ENCODE results near the gene DZIP3.
"Not testable (repeated sequence)": the region's sequence is repeated elsewhere in the genome, so short reads cannot be mapped to it uniquely, and the experiment has no call there.

Gene DZIP3

DNA sequence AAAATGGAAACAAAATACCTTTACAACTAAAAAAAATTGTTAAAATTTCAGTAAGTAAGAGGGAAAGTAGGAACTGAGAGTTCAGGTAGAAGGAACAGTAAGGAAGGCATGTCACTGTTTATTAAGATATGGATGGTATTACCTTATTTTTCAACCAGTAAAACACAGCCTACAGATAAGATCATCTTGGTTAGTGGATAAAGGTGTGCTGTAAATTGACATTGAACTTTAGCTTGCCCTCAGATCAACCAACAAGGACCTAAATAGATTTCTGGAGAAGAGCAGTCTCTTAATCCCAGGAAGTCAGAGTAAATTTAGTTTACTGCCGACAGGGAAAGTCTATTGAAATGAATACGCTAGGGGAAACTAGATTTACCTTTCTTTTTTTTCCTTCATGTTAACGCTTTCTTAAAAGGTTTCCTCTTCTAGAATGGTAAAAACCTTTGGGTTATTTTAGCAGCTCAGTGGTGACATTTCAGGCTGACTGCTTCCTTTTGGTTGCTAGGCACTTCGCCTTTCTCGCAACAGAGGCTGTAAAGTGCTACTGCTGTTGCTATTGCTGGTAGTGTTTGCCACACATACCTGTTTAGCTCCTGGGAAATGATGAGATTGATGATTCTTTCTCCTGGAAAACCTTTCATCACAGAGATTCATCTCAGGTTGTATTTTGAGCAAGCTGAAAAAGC is 12.9 kb downstream of the DZIP3 start:
- no peak for DNase-seq

DNA sequence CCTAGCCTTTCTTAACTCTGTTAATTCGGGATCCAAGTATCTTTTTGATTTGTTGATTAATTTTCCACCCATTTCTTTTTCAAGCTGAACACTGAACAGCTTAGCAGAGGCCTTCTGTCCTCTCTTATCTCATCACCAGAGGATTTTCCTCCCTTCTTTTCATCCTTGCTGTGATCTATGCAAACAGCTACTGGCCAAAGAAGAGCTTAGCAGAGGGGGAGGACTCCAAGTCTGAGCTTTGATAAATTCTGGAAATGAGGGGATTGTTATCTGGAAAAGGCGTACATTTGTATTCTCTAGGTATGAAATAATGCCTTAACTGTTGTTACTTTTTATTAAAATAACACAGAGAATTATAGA is 13.4 kb downstream of the DZIP3 start:
- DNase-seq, result no peak

GRCh38 chr3:108603691-108604090 is 14.2 kb downstream of the DZIP3 start:
- DNase-seq, result no peak

DNA sequence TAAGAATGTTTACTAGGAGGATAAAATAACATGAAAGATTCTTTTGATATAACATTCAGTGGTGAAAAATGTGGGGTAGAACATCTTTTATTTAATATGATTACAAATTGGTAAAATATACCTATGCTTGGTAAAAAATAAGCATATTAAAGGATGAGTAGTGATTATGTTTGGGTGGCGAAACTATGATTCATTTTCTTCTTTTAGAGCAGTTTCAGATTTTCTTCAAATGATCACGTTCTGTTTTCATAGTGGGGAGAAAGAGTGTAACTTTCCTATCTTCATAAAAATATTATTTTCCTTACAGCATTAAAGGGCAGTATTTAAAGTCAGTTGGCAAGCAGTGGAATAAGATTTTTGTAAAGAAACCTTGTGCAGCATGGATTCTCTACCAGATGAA is 15.5 kb downstream of the DZIP3 start:
- no peak for DNase-seq

- DNase-seq, result no peak
Measured at GRCh38 chr3:108605491-108605890, 16.0 kb downstream of the DZIP3 start.

DNA sequence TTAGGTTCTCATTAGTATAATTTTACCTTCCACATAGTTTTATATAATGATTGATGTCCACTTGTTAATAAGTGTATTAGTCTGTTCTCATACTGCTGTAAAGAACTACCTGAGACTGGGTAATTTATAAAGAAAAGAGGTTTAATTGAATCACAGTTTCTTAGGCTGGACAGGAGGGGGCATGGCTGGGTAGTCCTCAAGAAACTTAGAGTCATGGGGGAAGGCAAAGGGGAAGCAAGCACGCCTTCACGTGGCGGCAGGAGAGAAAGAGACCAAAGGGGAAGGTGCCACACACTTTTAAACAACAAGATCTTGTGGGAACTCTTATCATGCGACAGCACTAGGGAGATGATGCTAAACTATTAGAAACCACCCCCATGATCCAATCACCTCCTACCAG is 19.2 kb downstream of the DZIP3 start:
- no peak for DNase-seq

GRCh38 chr3:108610651-108611050 is 21.1 kb downstream of the DZIP3 start:
- no peak for DNase-seq

- DNase-seq, result not testable (repeated sequence)
Measured at GRCh38 chr3:108616090-108616489, 26.6 kb downstream of the DZIP3 start.

- no peak for DNase-seq
Measured at GRCh38 chr3:108620250-108620649, 30.7 kb downstream of the DZIP3 start.

- DNase-seq, result no peak
Measured at GRCh38 chr3:108623504-108623903, 34.0 kb downstream of the DZIP3 start.

DNA sequence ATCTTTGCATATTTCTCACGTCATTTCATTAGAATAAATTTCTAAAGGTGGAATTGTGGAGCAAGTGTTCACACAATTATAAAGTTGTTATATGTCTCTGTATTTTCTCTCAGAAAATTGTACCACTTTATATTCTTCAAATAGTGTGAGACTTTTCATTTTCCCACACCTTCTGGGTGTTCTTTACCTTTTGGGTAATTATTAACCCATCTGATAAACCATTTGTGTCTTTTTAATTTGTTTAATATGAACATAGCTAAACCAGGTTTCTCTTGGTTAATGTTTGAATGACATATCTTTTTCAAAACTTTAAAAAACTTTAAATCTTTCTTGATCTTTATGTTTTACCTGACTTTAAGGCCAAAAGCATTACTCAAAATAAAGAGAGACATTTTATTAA is 40.5 kb downstream of the DZIP3 start:
- DNase-seq, result no peak

GRCh38 chr3:108642526-108642925 is 53.0 kb downstream of the DZIP3 start:
- no peak for DNase-seq

- no peak for DNase-seq
Measured at GRCh38 chr3:108645364-108645763, 55.8 kb downstream of the DZIP3 start.

DNA sequence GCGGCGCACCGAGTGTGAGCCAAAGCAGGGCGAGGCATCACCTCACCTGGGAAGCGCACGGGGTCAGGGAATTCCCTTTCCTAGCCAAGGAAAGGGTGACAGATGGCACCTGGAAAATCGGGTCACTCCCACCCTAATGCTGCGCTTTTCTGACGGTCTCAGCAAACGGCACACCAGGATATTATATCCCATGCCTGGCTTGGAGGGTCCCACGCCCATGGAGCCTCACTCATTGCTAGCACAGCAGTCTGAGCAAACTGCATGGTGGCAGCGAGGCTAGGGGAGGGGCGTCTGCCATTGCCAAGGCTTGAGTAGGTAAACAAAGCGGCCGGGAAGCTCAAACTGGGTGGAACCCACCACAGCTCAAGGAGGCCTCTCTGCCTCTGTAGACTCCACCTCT is 66.1 kb downstream of the DZIP3 start:
- not testable (repeated sequence) for DNase-seq

GRCh38 chr3:108661699-108662098 is 72.2 kb downstream of the DZIP3 start:
- no peak for DNase-seq

GRCh38 chr3:108662142-108662738 is 72.7 kb downstream of the DZIP3 start:
- peak; percentile 1 to 51 for DNase-seq

GRCh38 chr3:108664266-108664665 is 74.7 kb downstream of the DZIP3 start:
- DNase-seq, result no peak

DNA sequence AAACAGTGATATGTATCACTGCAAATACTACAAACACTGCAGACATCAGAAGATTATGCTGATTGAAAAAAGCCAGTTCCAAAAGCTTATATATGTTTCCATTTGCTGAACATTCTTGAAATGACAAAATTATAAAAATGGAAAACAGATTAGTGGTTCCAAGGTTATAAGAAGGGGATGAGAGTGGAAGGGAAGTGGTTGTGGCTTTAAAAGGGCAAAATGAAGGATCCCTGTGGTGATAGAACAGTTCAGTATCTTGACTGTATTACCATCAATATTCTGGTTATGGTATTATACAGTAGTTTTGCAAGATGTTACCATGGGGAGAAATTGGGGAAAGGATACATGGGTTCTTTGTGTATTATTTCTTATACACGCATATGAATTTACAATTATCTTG is 77.8 kb downstream of the DZIP3 start:
- DNase-seq, result no peak

DNA sequence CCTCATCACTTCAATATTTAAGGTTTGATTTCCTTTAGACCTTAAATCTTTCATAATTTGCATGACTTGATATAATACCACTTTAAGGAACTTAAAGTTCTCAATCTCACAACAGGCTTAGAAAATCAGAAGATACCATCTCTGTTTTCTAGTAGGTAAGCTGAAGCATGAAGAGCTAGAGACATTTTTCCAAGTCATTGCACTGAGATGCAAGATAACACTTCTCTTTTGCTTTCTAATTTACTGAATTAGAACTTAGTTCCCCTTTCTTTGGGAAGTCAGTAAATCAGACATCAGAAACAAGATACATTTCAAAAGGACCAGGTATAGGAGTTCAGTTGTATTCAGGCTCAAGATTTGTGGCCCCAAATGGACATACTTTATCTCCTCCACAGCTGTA is 79.7 kb downstream of the DZIP3 start:
- no peak for DNase-seq

DNA sequence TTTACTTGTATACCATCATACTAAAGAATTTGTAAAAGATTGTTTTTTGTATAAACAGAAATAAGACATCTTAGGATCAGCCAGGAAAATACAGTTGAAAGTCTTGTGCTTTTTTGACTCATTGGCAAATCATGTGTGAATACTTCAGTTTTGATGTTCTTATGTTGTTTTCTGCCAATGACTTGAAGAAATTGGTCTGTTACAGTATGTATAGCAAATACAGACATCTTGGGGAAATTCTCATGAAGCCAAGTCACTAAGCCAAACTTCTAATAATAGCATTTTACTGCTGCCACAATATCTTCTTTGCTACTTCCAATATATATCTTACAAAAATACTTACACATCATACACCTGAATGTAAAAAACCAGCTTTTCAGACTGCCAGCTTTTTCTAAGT is 83.2 kb downstream of the DZIP3 start:
- no peak for DNase-seq

DNA sequence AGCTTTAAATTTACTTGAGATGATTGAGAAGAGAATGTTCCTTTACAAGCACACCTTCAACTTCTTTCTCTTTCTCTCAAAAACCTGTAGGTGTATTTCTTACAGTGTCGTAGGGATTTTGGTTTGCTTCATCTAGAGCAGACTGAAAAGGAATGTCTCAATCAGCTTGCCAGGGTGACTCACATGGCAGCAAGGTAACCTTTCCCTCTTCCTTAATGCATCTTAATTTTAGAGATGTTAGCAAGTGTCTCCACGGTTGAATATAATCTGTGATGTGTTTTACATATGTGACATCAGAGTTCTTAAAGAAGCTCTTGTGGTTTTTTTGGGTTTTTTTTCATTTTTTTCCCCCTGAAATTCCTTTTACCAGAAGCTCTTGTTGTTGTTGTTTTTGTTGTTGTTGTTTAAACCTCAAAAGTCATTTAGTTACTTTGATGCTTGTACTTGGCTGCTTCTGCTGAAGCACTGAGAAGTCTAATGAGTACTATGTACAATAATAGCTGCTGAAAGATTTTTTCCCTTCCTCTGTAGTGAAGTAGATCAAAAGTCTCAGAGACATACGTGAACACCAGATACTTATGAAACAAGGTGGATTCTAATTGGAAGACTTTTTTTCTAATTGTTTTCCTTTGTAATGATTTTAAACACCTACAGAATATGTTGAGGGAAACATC is 84.6 kb downstream of the DZIP3 start:
- DNase-seq, result no peak

- DNase-seq, result no peak
Measured at GRCh38 chr3:108677811-108678210, 88.3 kb downstream of the DZIP3 start.

DNA sequence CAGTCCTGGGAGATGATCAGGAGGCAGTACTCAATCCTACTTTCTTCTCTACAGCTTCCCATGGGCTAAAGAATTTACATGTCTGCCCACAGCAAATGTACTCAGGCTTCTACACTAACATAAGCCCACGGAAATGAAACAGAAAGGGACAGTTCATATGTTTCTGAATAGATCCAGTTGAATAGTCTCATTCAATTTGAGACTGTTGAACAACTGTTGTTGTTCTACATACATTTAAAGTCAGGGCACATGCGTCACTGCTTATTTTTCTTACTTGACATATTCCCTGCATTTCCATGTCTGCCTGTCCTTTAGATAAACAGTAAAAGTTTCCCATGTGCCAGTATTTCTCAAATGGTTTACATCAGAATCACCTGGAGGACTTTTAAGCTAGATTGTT is 102.8 kb downstream of the DZIP3 start:
- not testable (repeated sequence) for DNase-seq

- no peak for DNase-seq
Measured at GRCh38 chr3:108698461-108698860, 108.9 kb downstream of the DZIP3 start.

DNA sequence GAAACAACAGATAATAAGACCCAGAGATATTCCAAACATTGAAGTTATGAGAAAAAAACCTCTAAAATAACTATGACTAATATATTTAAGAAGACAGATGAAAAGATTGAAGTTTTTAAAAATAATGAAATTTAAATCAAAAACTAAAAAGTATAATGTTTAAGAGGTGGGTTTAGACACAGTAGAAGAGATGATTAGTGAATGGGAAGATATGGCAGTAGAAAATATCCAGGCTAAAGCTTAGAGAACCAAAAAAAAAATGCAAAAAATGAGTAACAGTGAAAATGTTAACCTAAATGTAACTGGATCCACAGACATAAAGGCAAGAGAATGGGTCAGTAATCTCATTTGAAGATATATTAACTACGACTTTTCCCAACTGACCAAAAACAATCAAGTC is 115.5 kb downstream of the DZIP3 start:
- no peak for DNase-seq

All from NCI-H187 (cell line).